ENCODE measurements around the gene TRIM7. TPM values are rescaled to one million over a fixed set of nuclear protein-coding genes. Genes with fewer than 3 reads are reported as not detected.

Gene TRIM7
- total and polyA plus RNA-seq, 9 of the 15 experiments (the other 6 are each of a cell fraction or from before 2014, with no cell fraction given), result 2.6 to 14.9 (median 8.9) TPM

DNA sequence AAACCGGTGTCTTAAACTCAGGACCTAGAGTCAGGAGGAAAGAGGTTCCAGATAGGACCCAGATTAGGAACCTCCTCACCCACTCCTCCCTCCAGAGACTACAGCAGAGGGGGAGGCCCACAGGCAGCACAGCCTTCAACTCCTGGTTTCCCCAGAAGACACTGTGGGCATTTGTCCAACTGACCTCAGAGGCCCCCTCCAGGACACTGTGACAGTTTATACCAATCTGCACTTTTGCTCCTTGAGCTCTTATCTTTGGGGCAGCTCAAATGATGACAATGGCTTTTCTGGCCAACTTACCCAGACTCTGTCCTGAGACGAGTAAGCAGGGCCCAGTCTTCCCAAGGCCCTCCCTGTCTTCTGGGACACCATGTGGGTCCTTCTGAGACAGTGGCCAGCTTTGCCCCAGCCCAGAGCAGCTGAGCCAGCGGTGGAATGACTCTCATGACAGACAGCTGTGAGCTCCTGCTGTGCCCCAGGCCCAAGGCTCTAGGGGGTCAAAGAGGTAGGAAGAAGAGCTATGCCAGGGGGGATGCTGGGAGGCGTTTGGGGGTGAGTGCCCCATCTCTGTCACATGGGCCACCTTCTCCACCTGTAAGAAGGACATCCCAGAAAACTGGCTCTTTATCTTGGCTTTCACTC is 43.3 kb downstream of the TRIM7 start:
- Histone ChIP-seq H3K79me2 (ENCODE audit: control insufficient read depth, insufficient read depth, low read length) (no peaks in the 10 kb centered on the region), H3K27ac (ENCODE audit: extremely low read depth, low read depth, low read length) (peak overlapping the region; percentile 87), H3K4me3 (peak overlapping the region; percentile 19; the same call in 1 of the 2 replicates), H3K27me3 (ENCODE audit: control insufficient read depth in 2 of 2, insufficient read depth in 2 of 2, low read length in 2 of 2) (no peaks in the 10 kb centered on the region), H3K36me3 (ENCODE audit: control insufficient read depth, insufficient read depth, low read length) (no peaks in the 10 kb centered on the region), H3K4me1 (replicated peaks in 1 of 2; ENCODE audit: control insufficient read depth in 2 of 2, insufficient read depth in 2 of 2, low read length in 2 of 2) (peaks cover 41 to 43% of the 10 kb centered on the region in 2 experiments), H3K9me3 (replicated peaks; ENCODE audit: control insufficient read depth, insufficient read depth, low read depth, low read length) (no peaks in the 10 kb centered on the region), H2AFZ (ENCODE audit: low read depth, low read length) (peak overlapping the region; percentile 100), H3K9me1 (ENCODE audit: control insufficient read depth, insufficient read depth, low read length) (no peaks in the 10 kb centered on the region), H4K20me1 (replicated peaks; ENCODE audit: control insufficient read depth, insufficient read depth, low read length) (no peaks in the 10 kb centered on the region), H3K9ac (ENCODE audit: insufficient read depth in 1 of 2, low read depth in 2 of 2, low read length in 2 of 2) (peak overlapping the region; percentile 81 to 91), H3K4me2 (ENCODE audit: insufficient read depth, low read length) (peak overlapping the region; percentile 85)
- ChIA-PET CTCF (ENCODE audit: low intra/inter-chr PET ratio) (no interaction called here), POLR2A (interaction anchor here (0.6 to 1.2 kb wide), 5 partner anchors 15 to 372 kb away, joined by 3 to 4 read pairs (median 4); partner anchors contain the start of gene TRIM41)
- 11% methylated on average over 3 of the region's 4 CpGs for WGBS (ENCODE audit: insufficient coverage, low coverage, missing lambda C conversion rate)
- in situ Hi-C loops (cut with MboI), result no loop called here
- peak; percentile 28 for ATAC-seq
- BruUV-seq (replicated peaks), result no TSS peak
- peak in 3 of 4 experiments; percentile 31 to 81 (median 54) for DNase-seq (ENCODE audit: extremely low read depth in 1 of 4, low spot score in 3 of 4)
- intact Hi-C loops (cut with micrococcal nuclease), result loop anchor here (10.0 kb wide), 1 partner anchor 57 kb away; no protein-coding TSS in a partner anchor
- FAIRE-seq, result peak; percentile 52
- TF ChIP-seq RB1 (IDR thresholded peaks at IDR 0.05; ENCODE audit: low read depth) (no peak), TARDBP (IDR thresholded peaks at IDR 0.05) (no peak), SP1 (CRISPR knock-in tag; IDR thresholded peaks at IDR 0.05) (peak; percentile 52; the same call in 1 of the 2 replicates), TGIF2 (CRISPR knock-in tag; IDR thresholded peaks at IDR 0.05) (no peak), NCOA4 (IDR thresholded peaks at IDR 0.05; ENCODE audit: partially characterized antibody) (no peak), PYGO2 (tag; IDR thresholded peaks at IDR 0.05) (no peak), POLR3A (IDR thresholded peaks at IDR 0.05; ENCODE audit: borderline replicate concordance, extremely low read depth, insufficient read depth, insufficient read length) (no peak)
- TF ChIP-seq, protein P1, sequence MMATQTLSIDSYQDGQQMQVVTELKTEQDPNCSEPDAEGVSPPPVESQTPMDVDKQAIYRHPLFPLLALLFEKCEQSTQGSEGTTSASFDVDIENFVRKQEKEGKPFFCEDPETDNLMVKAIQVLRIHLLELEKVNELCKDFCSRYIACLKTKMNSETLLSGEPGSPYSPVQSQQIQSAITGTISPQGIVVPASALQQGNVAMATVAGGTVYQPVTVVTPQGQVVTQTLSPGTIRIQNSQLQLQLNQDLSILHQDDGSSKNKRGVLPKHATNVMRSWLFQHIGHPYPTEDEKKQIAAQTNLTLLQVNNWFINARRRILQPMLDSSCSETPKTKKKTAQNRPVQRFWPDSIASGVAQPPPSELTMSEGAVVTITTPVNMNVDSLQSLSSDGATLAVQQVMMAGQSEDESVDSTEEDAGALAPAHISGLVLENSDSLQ (IDR thresholded peaks at IDR 0.05), result peak; percentile 54
- TF ChIP-seq, protein P2, sequence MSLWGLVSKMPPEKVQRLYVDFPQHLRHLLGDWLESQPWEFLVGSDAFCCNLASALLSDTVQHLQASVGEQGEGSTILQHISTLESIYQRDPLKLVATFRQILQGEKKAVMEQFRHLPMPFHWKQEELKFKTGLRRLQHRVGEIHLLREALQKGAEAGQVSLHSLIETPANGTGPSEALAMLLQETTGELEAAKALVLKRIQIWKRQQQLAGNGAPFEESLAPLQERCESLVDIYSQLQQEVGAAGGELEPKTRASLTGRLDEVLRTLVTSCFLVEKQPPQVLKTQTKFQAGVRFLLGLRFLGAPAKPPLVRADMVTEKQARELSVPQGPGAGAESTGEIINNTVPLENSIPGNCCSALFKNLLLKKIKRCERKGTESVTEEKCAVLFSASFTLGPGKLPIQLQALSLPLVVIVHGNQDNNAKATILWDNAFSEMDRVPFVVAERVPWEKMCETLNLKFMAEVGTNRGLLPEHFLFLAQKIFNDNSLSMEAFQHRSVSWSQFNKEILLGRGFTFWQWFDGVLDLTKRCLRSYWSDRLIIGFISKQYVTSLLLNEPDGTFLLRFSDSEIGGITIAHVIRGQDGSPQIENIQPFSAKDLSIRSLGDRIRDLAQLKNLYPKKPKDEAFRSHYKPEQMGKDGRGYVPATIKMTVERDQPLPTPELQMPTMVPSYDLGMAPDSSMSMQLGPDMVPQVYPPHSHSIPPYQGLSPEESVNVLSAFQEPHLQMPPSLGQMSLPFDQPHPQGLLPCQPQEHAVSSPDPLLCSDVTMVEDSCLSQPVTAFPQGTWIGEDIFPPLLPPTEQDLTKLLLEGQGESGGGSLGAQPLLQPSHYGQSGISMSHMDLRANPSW (CRISPR knock-in tag; IDR thresholded peaks at IDR 0.05), result no peak
- TF ChIP-seq, protein P3, sequence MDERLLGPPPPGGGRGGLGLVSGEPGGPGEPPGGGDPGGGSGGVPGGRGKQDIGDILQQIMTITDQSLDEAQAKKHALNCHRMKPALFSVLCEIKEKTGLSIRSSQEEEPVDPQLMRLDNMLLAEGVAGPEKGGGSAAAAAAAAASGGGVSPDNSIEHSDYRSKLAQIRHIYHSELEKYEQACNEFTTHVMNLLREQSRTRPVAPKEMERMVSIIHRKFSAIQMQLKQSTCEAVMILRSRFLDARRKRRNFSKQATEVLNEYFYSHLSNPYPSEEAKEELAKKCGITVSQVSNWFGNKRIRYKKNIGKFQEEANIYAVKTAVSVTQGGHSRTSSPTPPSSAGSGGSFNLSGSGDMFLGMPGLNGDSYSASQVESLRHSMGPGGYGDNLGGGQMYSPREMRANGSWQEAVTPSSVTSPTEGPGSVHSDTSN (CRISPR knock-in tag; IDR thresholded peaks at IDR 0.05; ENCODE audit: low read depth), result no peak
- TF ChIP-seq, protein P3 (tag; conservative IDR thresholded peaks at IDR 0.05; ENCODE audit: low read depth), result 0 out of 2 replicates have a peak, but pooled peaks have one; percentile 6
- TF ChIP-seq, protein P4, sequence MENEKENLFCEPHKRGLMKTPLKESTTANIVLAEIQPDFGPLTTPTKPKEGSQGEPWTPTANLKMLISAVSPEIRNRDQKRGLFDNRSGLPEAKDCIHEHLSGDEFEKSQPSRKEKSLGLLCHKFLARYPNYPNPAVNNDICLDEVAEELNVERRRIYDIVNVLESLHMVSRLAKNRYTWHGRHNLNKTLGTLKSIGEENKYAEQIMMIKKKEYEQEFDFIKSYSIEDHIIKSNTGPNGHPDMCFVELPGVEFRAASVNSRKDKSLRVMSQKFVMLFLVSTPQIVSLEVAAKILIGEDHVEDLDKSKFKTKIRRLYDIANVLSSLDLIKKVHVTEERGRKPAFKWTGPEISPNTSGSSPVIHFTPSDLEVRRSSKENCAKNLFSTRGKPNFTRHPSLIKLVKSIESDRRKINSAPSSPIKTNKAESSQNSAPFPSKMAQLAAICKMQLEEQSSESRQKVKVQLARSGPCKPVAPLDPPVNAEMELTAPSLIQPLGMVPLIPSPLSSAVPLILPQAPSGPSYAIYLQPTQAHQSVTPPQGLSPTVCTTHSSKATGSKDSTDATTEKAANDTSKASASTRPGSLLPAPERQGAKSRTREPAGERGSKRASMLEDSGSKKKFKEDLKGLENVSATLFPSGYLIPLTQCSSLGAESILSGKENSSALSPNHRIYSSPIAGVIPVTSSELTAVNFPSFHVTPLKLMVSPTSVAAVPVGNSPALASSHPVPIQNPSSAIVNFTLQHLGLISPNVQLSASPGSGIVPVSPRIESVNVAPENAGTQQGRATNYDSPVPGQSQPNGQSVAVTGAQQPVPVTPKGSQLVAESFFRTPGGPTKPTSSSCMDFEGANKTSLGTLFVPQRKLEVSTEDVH (IDR thresholded peaks at IDR 0.05; ENCODE audit: low read depth, partially characterized antibody), result no peak
